GM23338 (cell line): Measurements from ENCODE around the gene FUT3. TPM values are rescaled to one million over a fixed set of nuclear protein-coding genes. Genes with fewer than 3 reads are reported as not detected.

Source experiments
- ATAC-seq: fragments of 200-7000 bp; cut with Tn5 transposase; 3 replicates; pipeline ENCODE4 v1.9.1; 2020
- DNase-seq: peaks from one replicate; pipeline ENCODE4 v3.0.0-alpha.2; 2015; ENCODE audit warnings: low spot score
- H2AFZ ChIP-seq: fragments of 200-600 bp; sonication (generic); 2 replicates; pipeline ENCODE4 v1.8.0; 2016; ENCODE audit warnings: antibody characterized with exemption, mild to moderate bottlenecking, moderate library complexity
- H3F3A ChIP-seq: fragments of 200-600 bp; sonication (generic); replicated peaks from 2 replicates; pipeline ENCODE4 v1.8.0; 2017; ENCODE audit warnings: antibody characterized with exemption, mixed run types, low read depth
- H3K27ac ChIP-seq: fragments of 200-600 bp; sonication (generic); 2 replicates; pipeline ENCODE4 v1.6.1; 2016; ENCODE audit warnings: low read depth
- H3K27me3 ChIP-seq: fragments of 200-600 bp; sonication (generic); 2 replicates; pipeline ENCODE4 v1.8.0; 2016; ENCODE audit warnings: mild to moderate bottlenecking, mixed run types, moderate library complexity; ENCODE audit not compliant: insufficient read depth
- H3K36me3 ChIP-seq: fragments of 200-600 bp; sonication (generic); 2 replicates; pipeline ENCODE4 v1.8.0; 2016; ENCODE audit warnings: mild to moderate bottlenecking; ENCODE audit not compliant: insufficient read depth
- H3K4me1 ChIP-seq: fragments of 200-600 bp; sonication (generic); 2 replicates; pipeline ENCODE4 v1.8.0; 2016; ENCODE audit warnings: mild to moderate bottlenecking, moderate library complexity; ENCODE audit not compliant: insufficient read depth
- H3K4me2 ChIP-seq: fragments of 200-600 bp; sonication (generic); 2 replicates; pipeline ENCODE4 v1.7.1; 2017; ENCODE audit warnings: mixed run types
- H3K4me3 ChIP-seq: fragments of 200-600 bp; sonication (generic); 2 replicates; pipeline ENCODE4 v1.6.1; 2016; ENCODE audit warnings: mixed run types
- H3K79me2 ChIP-seq: fragments of 200-600 bp; sonication (generic); replicated peaks from 2 replicates; pipeline ENCODE4 v1.8.0; 2017; ENCODE audit warnings: mild to moderate bottlenecking; ENCODE audit not compliant: insufficient read depth
- H3K9me2 ChIP-seq: fragments of 200-600 bp; sonication (generic); 2 replicates; pipeline ENCODE4 v1.8.0; 2017; ENCODE audit not compliant: insufficient read depth
- H4K20me1 ChIP-seq: fragments of 200-600 bp; sonication (generic); replicated peaks from 2 replicates; pipeline ENCODE4 v1.8.0; 2017; ENCODE audit warnings: mild to moderate bottlenecking; ENCODE audit not compliant: insufficient read depth
- H3K27ac Mint-ChIP-seq: 2 replicates; pipeline ENCODE4 v1.8.0; 2020; ENCODE audit warnings: inconsistent platforms, mild to moderate bottlenecking, moderate library complexity, mixed read lengths
- H3K27me3 Mint-ChIP-seq: 3 replicates; pipeline ENCODE4 v1.8.0; 2022; ENCODE audit warnings: low read depth, mild to moderate bottlenecking, moderate library complexity, mixed read lengths, inconsistent platforms; ENCODE audit not compliant: insufficient read depth, poor library complexity
- H3K36me3 Mint-ChIP-seq: 3 replicates; pipeline ENCODE4 v1.8.0; 2021; ENCODE audit warnings: low read depth, mild to moderate bottlenecking, inconsistent platforms, moderate library complexity, mixed read lengths
- H3K4me1 Mint-ChIP-seq: 3 replicates; pipeline ENCODE4 v1.8.0; 2020; ENCODE audit warnings: mild to moderate bottlenecking, inconsistent platforms, mixed read lengths
- H3K4me3 Mint-ChIP-seq: 3 replicates; pipeline ENCODE4 v1.8.0; 2021; ENCODE audit warnings: moderate library complexity, mild to moderate bottlenecking, inconsistent platforms, mixed read lengths
- H3K9me3 Mint-ChIP-seq: 3 replicates; pipeline ENCODE4 v1.8.0; 2020; ENCODE audit warnings: moderate library complexity, mild to moderate bottlenecking, inconsistent platforms, mixed read lengths
- CREB1 ChIP-seq: fragments of 250-450 bp; sonication (Bioruptor Pico); IDR thresholded peaks from 2 replicates; pipeline ENCODE4 v1.5.0; 2020; ENCODE audit warnings: low read depth, mild to moderate bottlenecking, moderate library complexity
- CTCF ChIP-seq, 2 experiments: fragments of 200-600 bp in 1 of 2; sonication (generic) in 1 of 2; conservative IDR thresholded peaks; 2 replicates each; pipeline versions ENCODE4 v1.5.1 to v1.6.1; 2016 to 2017; ENCODE audit warnings: antibody characterized with exemption in 2 of 2, low read depth in 2 of 2, mild to moderate bottlenecking in 2 of 2, moderate library complexity in 1 of 2
- ETS1 ChIP-seq: IDR thresholded peaks from 2 replicates; pipeline ENCODE4 v1.6.1; 2016; ENCODE audit warnings: antibody characterized with exemption
- EZH2 ChIP-seq: fragments of 200-600 bp; sonication (generic); IDR thresholded peaks from one replicate; pipeline ENCODE4 v1.8.0; 2017; ENCODE audit warnings: antibody characterized with exemption, mild to moderate bottlenecking, low read depth; ENCODE audit not compliant: unreplicated experiment
- EZH2phosphoT487 ChIP-seq: fragments of 200-600 bp; sonication (generic); IDR thresholded peaks from one replicate; pipeline ENCODE4 v1.8.1; 2018; ENCODE audit warnings: antibody characterized with exemption; ENCODE audit not compliant: unreplicated experiment
- JUNB ChIP-seq: IDR thresholded peaks from one replicate; pipeline ENCODE4 v1.6.1; 2016; ENCODE audit warnings: antibody characterized with exemption; ENCODE audit not compliant: unreplicated experiment
- NANOG ChIP-seq: IDR thresholded peaks from 2 replicates; pipeline ENCODE4 v1.6.1; 2016; ENCODE audit warnings: antibody characterized with exemption, borderline replicate concordance
- POLR2AphosphoS5 ChIP-seq: IDR thresholded peaks from 2 replicates; pipeline ENCODE4 v1.6.1; 2016; ENCODE audit warnings: antibody characterized with exemption, low read depth
- REST ChIP-seq: IDR thresholded peaks from one replicate; pipeline ENCODE4 v1.6.1; 2018; ENCODE audit warnings: antibody characterized with exemption; ENCODE audit not compliant: unreplicated experiment
- STAT1 ChIP-seq: IDR thresholded peaks from one replicate; pipeline ENCODE4 v1.6.1; 2016; ENCODE audit warnings: antibody characterized with exemption; ENCODE audit not compliant: unreplicated experiment
- ZNF114 ChIP-seq: fragments of 250-450 bp; sonication (Bioruptor Pico); IDR thresholded peaks from 2 replicates; pipeline ENCODE4 v1.5.0; 2020; ENCODE audit warnings: mild to moderate bottlenecking, moderate library complexity
- ZNF331 ChIP-seq: fragments of 250-450 bp; sonication (Bioruptor Pico); IDR thresholded peaks from 2 replicates; pipeline ENCODE4 v1.5.0; 2020; ENCODE audit warnings: low read depth, mild to moderate bottlenecking, moderate library complexity
- ZNF462 ChIP-seq: fragments of 250-450 bp; sonication (Bioruptor Pico); IDR thresholded peaks from 2 replicates; pipeline ENCODE4 v1.5.0; 2020; ENCODE audit warnings: mild to moderate bottlenecking, moderate library complexity
- polyA plus RNA-seq: library from polyadenylated mRNA; unstranded; fragments of >200 nt; fragmentation: Nextera tagmentation; extraction: Ambion mirVana; gene quantifications from 2 replicates; pipeline ENCODE4 v1.2.1, GENCODE V29; 2016
- total RNA-seq: library from RNA; depleted of rRNA; stranded (reverse); fragments of >200 nt; shearing (Covaris generic); gene quantifications from 2 replicates; pipeline ENCODE4 v1.2.3, GENCODE V29; 2014

FUT3 gene
- total and polyA plus RNA-seq, 2 experiments from 2014 or later: 0.45 TPM; not detected in 1

- Mint-ChIP-seq H3K27ac (no peak overlapping the region), H3K36me3 (no peaks in the 10 kb centered on the region; the same call in 2 of the 3 replicates), H3K4me3 (no peak overlapping the region), H3K27me3 (peaks cover 25% of the 10 kb centered on the region), H3K4me1 (peaks cover 13% of the 10 kb centered on the region), H3K9me3 (no peaks in the 10 kb centered on the region; the same call in 2 of the 3 replicates)
- Histone ChIP-seq H3K36me3 (no peaks in the 10 kb centered on the region), H3F3A (no peaks in the 10 kb centered on the region), H3K27me3 (peaks cover 5% of the 10 kb centered on the region; the same call in 1 of the 2 replicates), H3K4me3 (no peak overlapping the region), H4K20me1 (no peaks in the 10 kb centered on the region; the same call in 1 of the 2 replicates), H2AFZ (no peak overlapping the region), H3K4me1 (peaks cover 6% of the 10 kb centered on the region; the same call in 1 of the 2 replicates), H3K4me2 (no peak overlapping the region), H3K9me2 (no peaks in the 10 kb centered on the region), H3K27ac (no peak overlapping the region), H3K79me2 (no peaks in the 10 kb centered on the region)
- ATAC-seq: no peak
- TF ChIP-seq JUNB (no peak), ZNF331 (CRISPR knock-in tag) (no peak), ETS1 (no peak), EZH2 (no peak), CTCF (conservative IDR thresholded peaks at IDR 0.05; ENCODE audit: low read depth in 2 of 2) (no peak), POLR2AphosphoS5 (no peak), ZNF462 (CRISPR knock-in tag) (no peak), CREB1 (CRISPR knock-in tag) (no peak), NANOG (no peak), EZH2phosphoT487 (no peak), STAT1 (no peak), ZNF114 (CRISPR knock-in tag) (no peak), REST (no peak)
- no peak for DNase-seq
These were observed 42.2 kb downstream of the FUT3 start for GRCh38 chr19:5809053-5809452.
